Mammary epithelial cell (primary cell): Measurements from ENCODE around the gene VPS8.

Experiments
- EZH2 ChIP-seq: IDR thresholded peaks from 2 replicates; pipeline ENCODE4 v1.6.1; 2012; ENCODE audit warnings: low read length, inconsistent platforms, borderline replicate concordance
- TF ChIP-seq, protein P1 (sequence below), 2 donors: IDR thresholded peaks in 1 of 2; conservative IDR thresholded peaks in 1 of 2; 2 replicates each; pipeline ENCODE4 v1.5.1; 2011 to 2012; ENCODE audit warnings: inconsistent platforms in 2 of 2, low read length in 2 of 2, mild to moderate bottlenecking in 2 of 2, control low read depth in 1 of 2, low read depth in 1 of 2; ENCODE audit not compliant: insufficient read depth in 1 of 2; ENCODE audit errors: extremely low read depth in 1 of 2

DNA sequence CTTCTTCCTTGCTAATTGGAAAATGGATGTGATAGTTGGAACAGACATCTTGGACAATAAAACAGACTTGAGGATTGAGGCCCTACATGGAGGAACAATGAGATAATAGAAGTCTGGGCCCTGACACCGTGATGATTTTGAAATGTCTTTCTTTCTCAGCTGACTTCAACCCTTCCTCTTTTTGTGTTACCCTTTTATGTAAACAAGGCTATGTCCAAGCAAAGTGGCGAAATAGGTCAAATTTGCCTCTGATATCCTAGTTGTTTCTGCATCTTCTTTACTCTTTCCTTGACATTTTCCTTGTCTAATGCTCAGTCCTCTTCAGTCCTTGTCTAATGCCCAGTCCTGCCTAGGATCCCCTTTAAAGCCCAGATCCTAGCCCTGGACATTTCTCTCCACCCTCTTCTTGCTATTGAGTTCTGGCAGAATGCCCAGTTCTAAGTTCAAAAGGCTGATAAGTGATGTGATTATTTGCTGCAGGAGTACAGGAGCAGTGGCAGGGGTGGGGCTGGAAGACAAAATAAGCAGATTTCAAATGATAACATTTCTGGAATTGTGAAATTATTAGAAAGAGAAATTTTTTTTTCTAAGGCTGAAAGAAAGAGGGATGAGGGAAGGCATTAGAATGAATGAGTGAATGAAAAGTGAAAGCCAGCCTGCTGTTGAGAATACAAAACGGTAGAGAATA lies 6.5 kb upstream of the VPS8 start:
- TF ChIP-seq, protein P1, sequence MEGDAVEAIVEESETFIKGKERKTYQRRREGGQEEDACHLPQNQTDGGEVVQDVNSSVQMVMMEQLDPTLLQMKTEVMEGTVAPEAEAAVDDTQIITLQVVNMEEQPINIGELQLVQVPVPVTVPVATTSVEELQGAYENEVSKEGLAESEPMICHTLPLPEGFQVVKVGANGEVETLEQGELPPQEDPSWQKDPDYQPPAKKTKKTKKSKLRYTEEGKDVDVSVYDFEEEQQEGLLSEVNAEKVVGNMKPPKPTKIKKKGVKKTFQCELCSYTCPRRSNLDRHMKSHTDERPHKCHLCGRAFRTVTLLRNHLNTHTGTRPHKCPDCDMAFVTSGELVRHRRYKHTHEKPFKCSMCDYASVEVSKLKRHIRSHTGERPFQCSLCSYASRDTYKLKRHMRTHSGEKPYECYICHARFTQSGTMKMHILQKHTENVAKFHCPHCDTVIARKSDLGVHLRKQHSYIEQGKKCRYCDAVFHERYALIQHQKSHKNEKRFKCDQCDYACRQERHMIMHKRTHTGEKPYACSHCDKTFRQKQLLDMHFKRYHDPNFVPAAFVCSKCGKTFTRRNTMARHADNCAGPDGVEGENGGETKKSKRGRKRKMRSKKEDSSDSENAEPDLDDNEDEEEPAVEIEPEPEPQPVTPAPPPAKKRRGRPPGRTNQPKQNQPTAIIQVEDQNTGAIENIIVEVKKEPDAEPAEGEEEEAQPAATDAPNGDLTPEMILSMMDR (conservative IDR thresholded peaks at IDR 0.05 in 1 of 2, IDR thresholded peaks at IDR 0.05 in 1 of 2; ENCODE audit: extremely low read depth in 1 of 2, insufficient read depth in 1 of 2, low read depth in 1 of 2, low read length in 2 of 2): no peak
- no peak for TF ChIP-seq EZH2
